Endothelial cell of umbilical vein (primary cell): ENCODE results near the gene ITGA11. TPM values are rescaled to one million over a fixed set of nuclear protein-coding genes. Genes with fewer than 3 reads are reported as not detected.

Source experiments
- BruUV-seq: library from RNA; stranded (reverse); fragments of 400-500 nt; replicated peaks from 2 replicates; lab custom pipeline; 2021; lab: Mats Ljungman, UMichigan
- CTCF ChIA-PET: fragments of 300-600, 350-600 bp; sonication (Branson Sonifier 250); formaldehyde crosslinking; loops from one replicate; lab custom pipeline; 2021; ENCODE audit warnings: antibody characterized with exemption, inconsistent platforms; lab: Charles Lee
- POLR2A ChIA-PET: fragments of 300-600, 350-600 bp; sonication (Branson Sonifier 250); formaldehyde crosslinking; loops from one replicate; lab custom pipeline; 2021; ENCODE audit warnings: antibody characterized with exemption, inconsistent platforms; lab: Charles Lee
- DNase-seq: peaks from one replicate; pipeline ENCODE4 v3.0.0-alpha.2; 2011; ENCODE audit warnings: low read depth, low spot score
- FAIRE-seq: peaks from 2 replicates; lab custom pipeline; 2011; peaks lifted over from hg19 to GRCh38; lab: Jason Lieb, UNC
- H2AFZ ChIP-seq: 2 replicates; pipeline ENCODE4 v1.6.0; 2012; ENCODE audit warnings: low read depth, low read length, control low read depth, inconsistent platforms
- H3K27ac ChIP-seq: 2 replicates; pipeline ENCODE4 v1.5.1; 2011; ENCODE audit warnings: low read depth, mild to moderate bottlenecking, control low read depth, low read length, moderate library complexity; ENCODE audit not compliant: insufficient read depth
- H3K27me3 ChIP-seq, 2 experiments: 2 replicates each; pipeline versions ENCODE4 v1.6.0 to v1.6.1; 2011; ENCODE audit warnings: low read length in 2 of 2, mixed read lengths in 1 of 2; ENCODE audit not compliant: control insufficient read depth in 2 of 2, insufficient read depth in 2 of 2
- H3K36me3 ChIP-seq, 2 experiments: 2 replicates in 1 of 2; 3 replicates in 1 of 2; pipeline ENCODE4 v1.5.1; 2011; ENCODE audit warnings: low read length in 2 of 2, mild to moderate bottlenecking in 1 of 2, moderate library complexity in 1 of 2; ENCODE audit not compliant: control insufficient read depth in 2 of 2, insufficient read depth in 2 of 2; ENCODE audit errors: extremely low read depth in 1 of 2
- H3K4me1 ChIP-seq: 3 replicates; pipeline ENCODE4 v1.5.1; 2011; ENCODE audit warnings: mild to moderate bottlenecking, low read length; ENCODE audit not compliant: control insufficient read depth, insufficient read depth; ENCODE audit errors: extremely low read depth
- H3K4me2 ChIP-seq: 2 replicates; pipeline ENCODE4 v1.6.1; 2011; ENCODE audit warnings: low read length, control low read depth, mixed read lengths; ENCODE audit not compliant: insufficient read depth
- H3K4me3 ChIP-seq, 3 experiments: fragments of 200-600 bp in 1 of 3; sonication (generic), shearing (Covaris generic) in 1 of 3; replicated peaks in 1 of 3; 2 replicates each; pipeline ENCODE4 v1.5.1; 2011 to 2016; ENCODE audit warnings: control low read depth in 3 of 3, low read length in 3 of 3, mild to moderate bottlenecking in 2 of 3, inconsistent platforms in 1 of 3, low read depth in 1 of 3, moderate library complexity in 1 of 3; ENCODE audit not compliant: insufficient read depth in 1 of 3
- H3K79me2 ChIP-seq: 2 replicates; pipeline ENCODE4 v1.6.0; 2012; ENCODE audit warnings: low read length, inconsistent platforms; ENCODE audit not compliant: control insufficient read depth, insufficient read depth
- H3K9ac ChIP-seq: replicated peaks from 2 replicates; pipeline ENCODE3; 2011; ENCODE audit warnings: low read length, control low read depth; ENCODE audit not compliant: insufficient read depth; ENCODE audit errors: extremely low read depth
- H3K9me1 ChIP-seq: replicated peaks from 3 replicates; pipeline ENCODE4 v1.6.0; 2011; ENCODE audit warnings: mild to moderate bottlenecking, low read length; ENCODE audit not compliant: control insufficient read depth, insufficient read depth; ENCODE audit errors: extremely low read depth
- H3K9me3 ChIP-seq: replicated peaks from 2 replicates; pipeline ENCODE4 v1.5.1; 2012; ENCODE audit warnings: low read length, inconsistent platforms; ENCODE audit not compliant: control insufficient read depth, insufficient read depth
- H4K20me1 ChIP-seq: replicated peaks from 2 replicates; pipeline ENCODE3; 2011; ENCODE audit warnings: mild to moderate bottlenecking, low read length; ENCODE audit not compliant: control insufficient read depth, insufficient read depth; ENCODE audit errors: extremely low read depth
- EZH2 ChIP-seq: IDR thresholded peaks from 2 replicates; pipeline ENCODE4 v1.6.1; 2012; ENCODE audit warnings: borderline replicate concordance, low read depth, mild to moderate bottlenecking, moderate library complexity, low read length, inconsistent platforms; ENCODE audit not compliant: severe bottlenecking
- FOS ChIP-seq: IDR thresholded peaks from 2 replicates; pipeline ENCODE4 v1.6.1; 2011; ENCODE audit warnings: mild to moderate bottlenecking, low read length, moderate library complexity, borderline replicate concordance; ENCODE audit not compliant: insufficient read depth
- GATA2 ChIP-seq: IDR thresholded peaks from 2 replicates; pipeline ENCODE4 v1.7.0; 2011; ENCODE audit warnings: low read depth, mild to moderate bottlenecking, moderate library complexity, mixed read lengths, low read length; ENCODE audit not compliant: insufficient read length, insufficient read depth
- JUN ChIP-seq: IDR thresholded peaks from 2 replicates; pipeline ENCODE4 v1.6.1; 2011; ENCODE audit warnings: borderline replicate concordance, low read depth; ENCODE audit not compliant: insufficient read length, insufficient read depth
- MYC ChIP-seq: IDR thresholded peaks from one replicate; pipeline ENCODE4 v1.6.1; 2011; ENCODE audit warnings: mild to moderate bottlenecking, low read depth, low read length
- POLR2A ChIP-seq: IDR thresholded peaks from 2 replicates; pipeline ENCODE4 v1.6.1; 2012; ENCODE audit warnings: low read depth, mild to moderate bottlenecking, control low read depth, low read length
- POLR2AphosphoS5 ChIP-seq: IDR thresholded peaks from 2 replicates; pipeline ENCODE4 v1.6.1; 2012; ENCODE audit warnings: low read depth, mild to moderate bottlenecking, control low read depth, low read length, moderate library complexity; ENCODE audit not compliant: insufficient read depth
- dilution Hi-C: fragments of 300-500 bp; cut with MboI; formaldehyde crosslinking; loops from one replicate; pipeline ENCODE4 v1.15.0; 2019; ENCODE audit warnings: low sequenced_read_pairs; ENCODE audit not compliant: extremely low pct_ligation_motif_present
- intact Hi-C: fragments of 100-400 bp; cut with micrococcal nuclease; formaldehyde crosslinking; loops from one replicate; pipeline ENCODE4 v1.10.0; 2022
- polyA plus RNA-seq, 4 experiments: library from polyadenylated mRNA; depleted of rRNA in 3 of 4; stranded (reverse) in 3 of 4; unstranded in 1 of 4; fragments of >200 nt; gene quantifications; 2 replicates each; pipeline versions ENCODE4 v1.2.1 to v1.2.3, GENCODE V29; 2011 to 2012; ENCODE audit warnings: missing spikeins in 1 of 4
- total RNA-seq: library from RNA; stranded (reverse); gene quantifications from 2 replicates; pipeline ENCODE4 v1.2.3, GENCODE V29; 2021
- TF ChIP-seq, protein P1 (sequence below), 2 donors: IDR thresholded peaks; 1 replicate in 1 of 2; 2 replicates in 1 of 2; pipeline ENCODE4 v1.5.1; 2011; ENCODE audit warnings: low read length in 2 of 2, mild to moderate bottlenecking in 2 of 2, moderate library complexity in 2 of 2, control low read depth in 1 of 2, inconsistent platforms in 1 of 2, low read depth in 1 of 2; ENCODE audit not compliant: insufficient read depth in 1 of 2; ENCODE audit errors: extremely low read depth in 1 of 2
- TF ChIP-seq, protein P2 (sequence below): IDR thresholded peaks from 2 replicates; pipeline ENCODE4 v1.6.1; 2011; ENCODE audit not compliant: insufficient read depth, insufficient read length

ITGA11 gene
- total and polyA plus RNA-seq, 2 donors (not counting 3 experiments of a cell fraction or from before 2014, with no cell fraction given), result 0.18 to 1.0 TPM

DNA sequence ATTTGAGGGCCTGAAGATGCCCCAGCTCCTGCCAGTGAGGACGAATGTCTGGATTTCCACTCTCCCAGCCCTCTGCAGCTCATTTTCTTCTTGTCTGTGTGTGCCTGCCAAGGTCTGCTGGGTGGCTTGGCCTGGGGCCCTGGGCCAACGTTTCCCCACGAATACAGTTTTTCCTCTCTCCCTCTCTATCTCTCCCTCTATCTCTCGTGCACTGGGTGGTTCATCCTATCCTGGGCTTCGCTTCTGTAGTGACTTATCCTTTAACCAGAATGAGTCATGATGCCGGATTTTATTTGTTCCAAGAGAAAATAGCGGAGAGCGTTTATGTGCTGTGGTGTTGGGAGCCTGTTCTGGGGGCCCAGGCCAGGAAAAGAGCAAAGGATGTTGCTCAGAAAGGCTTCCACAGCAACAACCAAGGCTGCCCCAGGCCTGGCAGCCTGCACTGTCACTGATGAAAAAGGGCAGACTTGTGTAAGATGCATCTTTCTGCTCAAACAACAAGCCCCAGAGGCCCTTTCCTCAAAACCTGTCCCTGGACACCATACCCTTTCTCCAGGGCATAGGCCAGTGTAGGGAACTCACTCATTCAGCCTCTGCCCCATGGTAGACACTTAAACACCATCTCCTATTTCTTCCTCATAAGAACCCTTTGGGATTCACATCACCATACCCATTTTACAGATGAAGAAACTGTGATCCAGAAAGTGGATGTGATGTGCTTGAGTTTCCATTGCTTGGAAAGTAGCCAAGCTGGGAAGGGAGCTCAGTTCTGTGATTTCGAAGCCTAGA lies 47.3 kb downstream of the ITGA11 start:
- intact Hi-C loops (loop anchor here (5.0 kb wide), 1 partner anchor 158 kb away; no protein-coding TSS in a partner anchor), dilution Hi-C loops (no loop called here)
- Histone ChIP-seq H3K36me3 (no peaks in the 10 kb centered on the region), H3K9me1 (no peaks in the 10 kb centered on the region), H4K20me1 (no peaks in the 10 kb centered on the region), H2AFZ (peak overlapping the region; percentile 13), H3K4me3 (no peak overlapping the region), H3K9ac (peak overlapping the region; percentile 17), H3K27ac (peak overlapping the region; percentile 50), H3K4me1 (peaks cover 32% of the 10 kb centered on the region), H3K79me2 (no peaks in the 10 kb centered on the region), H3K4me2 (no peak overlapping the region), H3K27me3 (no peaks in the 10 kb centered on the region), H3K9me3 (no peaks in the 10 kb centered on the region)
- FAIRE-seq (peak; percentile 99), DNase-seq (peak; percentile 89)
- ChIA-PET CTCF (interaction anchor here (0.7 to 2.8 kb wide), 7 partner anchors 10 to 816 kb away, joined by 3 to 35 read pairs (median 7); no protein-coding TSS in a partner anchor), POLR2A (interaction anchor here (0.6 kb wide), 1 partner anchor 99 kb away, joined by 3 read pairs; no protein-coding TSS in a partner anchor)
- BruUV-seq, result no TSS peak
- TF ChIP-seq EZH2, result no peak
- TF ChIP-seq, protein P1, sequence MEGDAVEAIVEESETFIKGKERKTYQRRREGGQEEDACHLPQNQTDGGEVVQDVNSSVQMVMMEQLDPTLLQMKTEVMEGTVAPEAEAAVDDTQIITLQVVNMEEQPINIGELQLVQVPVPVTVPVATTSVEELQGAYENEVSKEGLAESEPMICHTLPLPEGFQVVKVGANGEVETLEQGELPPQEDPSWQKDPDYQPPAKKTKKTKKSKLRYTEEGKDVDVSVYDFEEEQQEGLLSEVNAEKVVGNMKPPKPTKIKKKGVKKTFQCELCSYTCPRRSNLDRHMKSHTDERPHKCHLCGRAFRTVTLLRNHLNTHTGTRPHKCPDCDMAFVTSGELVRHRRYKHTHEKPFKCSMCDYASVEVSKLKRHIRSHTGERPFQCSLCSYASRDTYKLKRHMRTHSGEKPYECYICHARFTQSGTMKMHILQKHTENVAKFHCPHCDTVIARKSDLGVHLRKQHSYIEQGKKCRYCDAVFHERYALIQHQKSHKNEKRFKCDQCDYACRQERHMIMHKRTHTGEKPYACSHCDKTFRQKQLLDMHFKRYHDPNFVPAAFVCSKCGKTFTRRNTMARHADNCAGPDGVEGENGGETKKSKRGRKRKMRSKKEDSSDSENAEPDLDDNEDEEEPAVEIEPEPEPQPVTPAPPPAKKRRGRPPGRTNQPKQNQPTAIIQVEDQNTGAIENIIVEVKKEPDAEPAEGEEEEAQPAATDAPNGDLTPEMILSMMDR (IDR thresholded peaks at IDR 0.05; ENCODE audit: extremely low read depth in 1 of 2, insufficient read depth in 1 of 2, low read depth in 1 of 2, low read length in 2 of 2), result no peak
- TF ChIP-seq FOS, result peak; percentile 97
- TF ChIP-seq JUN, result peak; percentile 67
- no peak for TF ChIP-seq MYC
- TF ChIP-seq, protein P2, sequence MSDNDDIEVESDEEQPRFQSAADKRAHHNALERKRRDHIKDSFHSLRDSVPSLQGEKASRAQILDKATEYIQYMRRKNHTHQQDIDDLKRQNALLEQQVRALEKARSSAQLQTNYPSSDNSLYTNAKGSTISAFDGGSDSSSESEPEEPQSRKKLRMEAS, result no peak
- no peak for TF ChIP-seq POLR2A
- peak; percentile 99 for TF ChIP-seq GATA2
- peak; percentile 59 for TF ChIP-seq POLR2AphosphoS5
